Skeletal muscle tissue (tissue), 4 donors: ENCODE results near the gene TNFRSF1A. TPM values are rescaled to one million over a fixed set of nuclear protein-coding genes. Genes with fewer than 3 reads are reported as not detected.

Experiments
- H3K27ac ChIP-seq: one replicate; pipeline ENCODE4 v1.7.0; 2013; ENCODE audit warnings: mild to moderate bottlenecking, low read depth, low read length, inconsistent platforms
- H3K27me3 ChIP-seq, 3 donors: one replicate each; pipeline ENCODE4 v1.7.0; 2013; ENCODE audit warnings: low read length in 3 of 3; ENCODE audit not compliant: control insufficient read depth in 3 of 3, insufficient read depth in 3 of 3
- H3K36me3 ChIP-seq, 3 donors: one replicate each; pipeline ENCODE4 v1.7.0; 2013; ENCODE audit warnings: low read length in 3 of 3; ENCODE audit not compliant: control insufficient read depth in 3 of 3, insufficient read depth in 3 of 3
- H3K4me1 ChIP-seq, 3 donors: one replicate each; pipeline ENCODE4 v1.7.0; 2013; ENCODE audit warnings: low read length in 3 of 3, mild to moderate bottlenecking in 3 of 3; ENCODE audit not compliant: control insufficient read depth in 3 of 3, insufficient read depth in 3 of 3
- H3K4me3 ChIP-seq, 3 donors: one replicate each; pipeline ENCODE4 v1.7.0; 2013; ENCODE audit warnings: low read length in 3 of 3
- H3K9ac ChIP-seq, 3 donors: one replicate each; pipeline ENCODE4 v1.7.0; 2013; ENCODE audit warnings: low read length in 3 of 3, mild to moderate bottlenecking in 3 of 3, moderate library complexity in 2 of 3, low read depth in 1 of 3
- H3K9me3 ChIP-seq, 3 donors: one replicate each; pipeline ENCODE4 v1.7.0; 2013; ENCODE audit warnings: low read length in 3 of 3; ENCODE audit not compliant: control insufficient read depth in 3 of 3
- total RNA-seq: library from RNA; depleted of rRNA; stranded (reverse); fragments of >200 nt; gene quantifications from one replicate; pipeline ENCODE4 v1.2.3, GENCODE V29; 2014
- donor health status: Osteomylitis.

The TNFRSF1A gene
- total RNA-seq, 1 donor from 2014 or later: 47.5 TPM

GRCh38 chr12:6324936-6325750 is 16.7 kb downstream of the TNFRSF1A start:
- peaks cover 41 to 58% (median 54%) of the 10 kb centered on the region in 3 donors for H3K4me1 ChIP-seq
- H3K9ac ChIP-seq: no peak overlapping the region
- peaks cover 21 to 25% (median 22%) of the 10 kb centered on the region in 3 donors for H3K36me3 ChIP-seq
- no peak overlapping the region for H3K4me3 ChIP-seq
- no peaks in the 10 kb centered on the region for H3K9me3 ChIP-seq
- H3K27me3 ChIP-seq: no peaks in the 10 kb centered on the region
- peak overlapping the region; percentile 44 for H3K27ac ChIP-seq

GRCh38 chr12:6323995-6324711 is 17.7 kb downstream of the TNFRSF1A start:
- Histone ChIP-seq H3K4me3 (peak overlapping the region in 2 of 3 donors; percentile 42 to 55), H3K9me3 (no peaks in the 10 kb centered on the region), H3K4me1 (peaks cover 41 to 58% (median 53%) of the 10 kb centered on the region in 3 donors), H3K27ac (peak overlapping the region; percentile 88), H3K36me3 (peaks cover 13 to 16% (median 15%) of the 10 kb centered on the region in 3 donors), H3K9ac (peak overlapping the region; percentile 57 to 79 (median 65)), H3K27me3 (no peaks in the 10 kb centered on the region)

GRCh38 chr12:6323340-6323994 is 18.4 kb downstream of the TNFRSF1A start:
- Histone ChIP-seq H3K4me3 (peak overlapping the region; percentile 42 to 55 (median 52)), H3K36me3 (peaks cover 6 to 10% (median 8%) of the 10 kb centered on the region in 3 donors), H3K27me3 (no peaks in the 10 kb centered on the region), H3K4me1 (peaks cover 41 to 56% (median 53%) of the 10 kb centered on the region in 3 donors), H3K27ac (peak overlapping the region; percentile 88), H3K9me3 (no peaks in the 10 kb centered on the region), H3K9ac (peak overlapping the region; percentile 57 to 79 (median 65))

- peak overlapping the region in 1 of 3 donors; percentile 42 for H3K4me3 ChIP-seq
- H3K36me3 ChIP-seq: peaks cover under 1 to 6% (median 3%) of the 10 kb centered on the region in 3 donors
- peak overlapping the region in 2 of 3 donors; percentile 57 to 65 for H3K9ac ChIP-seq
- peaks cover 40 to 54% (median 52%) of the 10 kb centered on the region in 3 donors for H3K4me1 ChIP-seq
- H3K27me3 ChIP-seq: no peaks in the 10 kb centered on the region
- no peaks in the 10 kb centered on the region for H3K9me3 ChIP-seq
- peak overlapping the region; percentile 88 for H3K27ac ChIP-seq
Measured at GRCh38 chr12:6322969-6323339, 18.9 kb downstream of the TNFRSF1A start.

- H3K4me1 ChIP-seq: peaks cover 38 to 49% (median 48%) of the 10 kb centered on the region in 3 donors
- H3K9me3 ChIP-seq: no peaks in the 10 kb centered on the region
- H3K36me3 ChIP-seq: peaks cover 0 to 3% (median 0%) of the 10 kb centered on the region in 3 donors
- no peak overlapping the region for H3K4me3 ChIP-seq
- H3K27me3 ChIP-seq: no peaks in the 10 kb centered on the region
- peak overlapping the region in 2 of 3 donors; percentile 10 to 61 for H3K9ac ChIP-seq
- peak overlapping the region; percentile 88 for H3K27ac ChIP-seq
Measured at GRCh38 chr12:6322352-6322751, 19.5 kb downstream of the TNFRSF1A start.

- H3K4me1 ChIP-seq: peaks cover 34 to 46% (median 44%) of the 10 kb centered on the region in 3 donors
Measured at GRCh38 chr12:6321905-6322304, 20.0 kb downstream of the TNFRSF1A start.

GRCh38 chr12:6319446-6319845 is 22.4 kb downstream of the TNFRSF1A start:
- no peaks in the 10 kb centered on the region for H3K36me3 ChIP-seq
- H3K9me3 ChIP-seq: no peaks in the 10 kb centered on the region
- H3K27me3 ChIP-seq: no peaks in the 10 kb centered on the region
- H3K4me1 ChIP-seq: peaks cover 23 to 26% (median 26%) of the 10 kb centered on the region in 3 donors
- no peak overlapping the region for H3K27ac ChIP-seq
- H3K4me3 ChIP-seq: no peak overlapping the region
- H3K9ac ChIP-seq: no peak overlapping the region

More at GRCh38 chr12:6321905-6322304, 20.0 kb downstream of the TNFRSF1A start:
- Histone ChIP-seq H3K4me3 (no peak overlapping the region), H3K9me3 (no peaks in the 10 kb centered on the region), H3K36me3 (peaks cover 0 to 3% (median 0%) of the 10 kb centered on the region in 3 donors), H3K27me3 (no peaks in the 10 kb centered on the region), H3K27ac (peak overlapping the region; percentile 88), H3K9ac (peak overlapping the region; percentile 10 to 61 (median 52))

- Histone ChIP-seq H3K4me3 (no peak overlapping the region), H3K36me3 (no peaks in the 10 kb centered on the region), H3K27ac (no peak overlapping the region), H3K27me3 (no peaks in the 10 kb centered on the region), H3K9ac (no peak overlapping the region), H3K9me3 (no peaks in the 10 kb centered on the region), H3K4me1 (peaks cover 15 to 18% (median 18%) of the 10 kb centered on the region in 3 donors)
Measured at GRCh38 chr12:6318440-6318879, 23.4 kb downstream of the TNFRSF1A start.

- no peak overlapping the region for H3K4me3 ChIP-seq
- H3K36me3 ChIP-seq: no peaks in the 10 kb centered on the region
- no peaks in the 10 kb centered on the region for H3K27me3 ChIP-seq
- H3K27ac ChIP-seq: no peak overlapping the region
- peaks cover 9 to 15% (median 12%) of the 10 kb centered on the region in 3 donors for H3K4me1 ChIP-seq
- H3K9ac ChIP-seq: no peak overlapping the region
- no peaks in the 10 kb centered on the region for H3K9me3 ChIP-seq
Measured at GRCh38 chr12:6317693-6318439, 24.0 kb downstream of the TNFRSF1A start.
